HCT116 (cell line): Measurements from ENCODE around the gene RNF121.

ENCODE experiments used
- CTCF ChIP-seq, 3 experiments: fragments of 200-600 bp in 1 of 3; sonication (generic) in 1 of 3; IDR thresholded peaks in 2 of 3; conservative IDR thresholded peaks in 1 of 3; 2 replicates each; pipeline ENCODE4 v1.5.1; 2012 to 2017; ENCODE audit warnings: low read depth in 2 of 3, low read length in 2 of 3, antibody characterized with exemption in 1 of 3, borderline replicate concordance in 1 of 3, control low read depth in 1 of 3, mild to moderate bottlenecking in 1 of 3, mixed read lengths in 1 of 3, mixed run types in 1 of 3, moderate library complexity in 1 of 3; ENCODE audit not compliant: insufficient read depth in 1 of 3
- EGR1 ChIP-seq: IDR thresholded peaks from 2 replicates; pipeline ENCODE4 v1.6.1; 2012; ENCODE audit warnings: low read depth
- EZH2 ChIP-seq: fragments of 200-600 bp; sonication (generic); IDR thresholded peaks from 2 replicates; pipeline ENCODE4 v1.6.1; 2017; ENCODE audit warnings: antibody characterized with exemption, mixed run types
- EZH2phosphoT487 ChIP-seq: fragments of 200-600 bp; IDR thresholded peaks from 2 replicates; pipeline ENCODE4 v1.6.1; 2018; ENCODE audit warnings: antibody characterized with exemption, borderline replicate concordance
- JUND ChIP-seq: IDR thresholded peaks from 2 replicates; pipeline ENCODE4 v1.6.1; 2012
- POLR2A ChIP-seq: IDR thresholded peaks from 2 replicates; pipeline ENCODE4 v1.7.0; 2011; ENCODE audit warnings: borderline replicate concordance; ENCODE audit not compliant: insufficient read depth, insufficient read length; ENCODE audit errors: extremely low read depth
- SIN3A ChIP-seq: IDR thresholded peaks from 2 replicates; pipeline ENCODE4 v1.6.1; 2012; ENCODE audit warnings: low read depth
- SRF ChIP-seq: IDR thresholded peaks from 2 replicates; pipeline ENCODE4 v1.6.1; 2012; ENCODE audit warnings: low read depth
- TCF7L2 ChIP-seq: IDR thresholded peaks from 2 replicates; pipeline ENCODE4 v1.7.0; 2011; ENCODE audit warnings: borderline replicate concordance, inconsistent platforms; ENCODE audit not compliant: insufficient read depth, insufficient read length; ENCODE audit errors: extremely low read depth
- YY1 ChIP-seq: IDR thresholded peaks from 2 replicates; pipeline ENCODE4 v1.6.1; 2011; ENCODE audit warnings: low read length, low read depth, moderate library complexity, mild to moderate bottlenecking; ENCODE audit not compliant: insufficient replicate concordance; ENCODE audit errors: extremely low read depth
- ZBTB33 ChIP-seq: IDR thresholded peaks from 2 replicates; pipeline ENCODE4 v1.6.1; 2011; ENCODE audit warnings: mild to moderate bottlenecking, low read length, moderate library complexity; ENCODE audit not compliant: insufficient replicate concordance; ENCODE audit errors: extremely low read depth
- ZNF274 ChIP-seq: fragments of 200-500 bp; sonication (Bioruptor generic); IDR thresholded peaks from 2 replicates; pipeline ENCODE4 v1.6.1; 2014; ENCODE audit warnings: mild to moderate bottlenecking, low read depth, low read length, inconsistent platforms
- TF ChIP-seq, protein P1 (sequence below): IDR thresholded peaks from 2 replicates; pipeline ENCODE4 v1.6.1; 2012
- TF ChIP-seq, protein P2 (sequence below): IDR thresholded peaks from 2 replicates; pipeline ENCODE4 v1.6.1; 2012

DNA sequence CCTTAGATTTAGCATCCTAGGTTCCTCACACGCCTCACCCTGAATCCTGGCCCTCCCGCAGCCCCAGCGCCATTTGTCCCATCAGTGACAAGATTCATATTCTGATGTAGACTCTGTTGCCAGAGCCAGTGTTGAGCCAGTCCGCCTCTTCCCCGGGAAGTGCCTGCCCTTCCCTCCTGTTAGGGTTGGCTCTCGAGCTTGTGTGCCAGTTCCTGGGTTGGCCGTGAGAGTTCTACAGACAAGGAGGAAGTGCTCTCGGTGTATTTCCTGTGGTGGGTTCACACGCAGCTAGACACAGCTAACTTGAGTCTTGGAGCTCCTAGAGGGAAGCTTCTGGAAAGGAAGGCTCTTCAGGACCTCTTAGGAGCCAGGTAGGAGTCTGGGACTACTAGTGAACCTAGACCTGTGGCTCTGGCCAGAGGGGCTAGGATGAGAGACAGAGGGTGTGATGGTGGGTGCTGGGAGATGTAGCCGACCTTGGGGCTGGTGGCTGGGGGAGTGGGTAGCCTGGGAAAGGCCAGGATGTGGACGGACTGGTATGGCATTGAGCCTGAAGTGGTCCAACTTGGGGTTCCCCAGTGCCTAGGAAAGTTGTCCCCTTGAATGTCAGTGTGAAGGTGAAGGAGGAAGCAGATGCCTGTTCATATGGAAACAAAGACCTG is 69.9 kb downstream of the RNF121 start, which contains the start of gene IL18BP:
- TF ChIP-seq SRF (no peak), CTCF (IDR thresholded peaks at IDR 0.05 in 2 of 3, conservative IDR thresholded peaks at IDR 0.05 in 1 of 3; ENCODE audit: borderline replicate concordance in 1 of 3, insufficient read depth in 1 of 3, low read depth in 2 of 3, low read length in 2 of 3) (no peak), ZBTB33 (no peak), TCF7L2 (no peak), EGR1 (no peak), JUND (no peak), EZH2 (no peak), POLR2A (no peak), YY1 (no peak), SIN3A (no peak), EZH2phosphoT487 (no peak), ZNF274 (no peak)
- TF ChIP-seq, protein P1, sequence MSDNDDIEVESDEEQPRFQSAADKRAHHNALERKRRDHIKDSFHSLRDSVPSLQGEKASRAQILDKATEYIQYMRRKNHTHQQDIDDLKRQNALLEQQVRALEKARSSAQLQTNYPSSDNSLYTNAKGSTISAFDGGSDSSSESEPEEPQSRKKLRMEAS: no peak
- TF ChIP-seq, protein P2, sequence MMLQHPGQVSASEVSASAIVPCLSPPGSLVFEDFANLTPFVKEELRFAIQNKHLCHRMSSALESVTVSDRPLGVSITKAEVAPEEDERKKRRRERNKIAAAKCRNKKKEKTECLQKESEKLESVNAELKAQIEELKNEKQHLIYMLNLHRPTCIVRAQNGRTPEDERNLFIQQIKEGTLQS: no peak
